Measurements from ENCODE around the gene GSTO1. TPM values are rescaled to one million over a fixed set of nuclear protein-coding genes. Genes with fewer than 3 reads are reported as not detected.

Gene GSTO1
- 83.7 TPM for total RNA-seq
- 263 TPM for polyA plus RNA-seq (ENCODE audit: insufficient read depth, low read depth, low replicate concordance)
- long read RNA-seq, donor 1, transcript GSTO1-204 (5 exons, 829 nt) = minor isoform, 7 of 39 reads
- long read RNA-seq, donor 1, transcript GSTO1-202 (6 exons, 972 nt) = major isoform, 31 of 39 reads
- long read RNA-seq, donor 1, partial matches to known transcripts = 0 of 39 reads
- long read RNA-seq, donor 1, other reads (novel, unspliced or antisense) = 0 of 39 reads
- long read RNA-seq, donor 2, transcript GSTO1-202 (6 exons, 972 nt) = major isoform, 65 of 75 reads
- long read RNA-seq, donor 2, transcript GSTO1-204 (5 exons, 829 nt) = minor isoform, 9 of 75 reads
- long read RNA-seq, donor 2, partial matches to known transcripts = 0 of 75 reads
- long read RNA-seq, donor 2, other reads (novel, unspliced or antisense) = 0 of 75 reads
- long read RNA-seq, donor 3, transcript GSTO1-202 (6 exons, 972 nt) = major isoform, 63 of 83 reads
- long read RNA-seq, donor 3, transcript GSTO1-204 (5 exons, 829 nt) = minor isoform, 15 of 83 reads
- long read RNA-seq, donor 3, partial matches to known transcripts = 0 of 83 reads
- long read RNA-seq, donor 3, other reads (novel, unspliced or antisense) = 5 of 83 reads
- long read RNA-seq, donor 4, transcript GSTO1-202 (6 exons, 972 nt) = major isoform, 36 of 43 reads
- long read RNA-seq, donor 4, transcript GSTO1-204 (5 exons, 829 nt) = minor isoform, 7 of 43 reads
- long read RNA-seq, donor 4, partial matches to known transcripts = 0 of 43 reads
- long read RNA-seq, donor 4, other reads (novel, unspliced or antisense) = 0 of 43 reads
- long read RNA-seq, donor 5, transcript GSTO1-202 (6 exons, 972 nt) = major isoform, 5 of 5 reads
- long read RNA-seq, donor 5, partial matches to known transcripts = 0 of 5 reads
- long read RNA-seq, donor 5, other reads (novel, unspliced or antisense) = 0 of 5 reads
- long read RNA-seq, donor 6, transcript GSTO1-202 (6 exons, 972 nt) = major isoform, 104 of 178 reads
- long read RNA-seq, donor 6, transcript GSTO1-204 (5 exons, 829 nt) = minor isoform, 41 of 178 reads
- long read RNA-seq, donor 6, partial matches to known transcripts = 15 of 178 reads
- long read RNA-seq, donor 6, other reads (novel, unspliced or antisense) = 17 of 178 reads
- long read RNA-seq, donor 7, transcript GSTO1-202 (6 exons, 972 nt) = major isoform, 22 of 30 reads
- long read RNA-seq, donor 7, partial matches to known transcripts = 2 of 30 reads
- long read RNA-seq, donor 7, other reads (novel, unspliced or antisense) = 2 of 30 reads
- long read RNA-seq, donor 8, transcript GSTO1-204 (5 exons, 829 nt) = minor isoform, 9 of 45 reads
- long read RNA-seq, donor 8, transcript GSTO1-202 (6 exons, 972 nt) = major isoform, 36 of 45 reads
- long read RNA-seq, donor 8, partial matches to known transcripts = 0 of 45 reads
- long read RNA-seq, donor 8, other reads (novel, unspliced or antisense) = 0 of 45 reads
- long read RNA-seq, donor 9, transcript GSTO1-204 (5 exons, 829 nt) = minor isoform, 5 of 34 reads
- long read RNA-seq, donor 9, transcript GSTO1-202 (6 exons, 972 nt) = major isoform, 29 of 34 reads
- long read RNA-seq, donor 9, partial matches to known transcripts = 0 of 34 reads
- long read RNA-seq, donor 9, other reads (novel, unspliced or antisense) = 0 of 34 reads
- long read RNA-seq, donor 10, transcript GSTO1-204 (5 exons, 829 nt) = minor isoform, 13 of 63 reads
- long read RNA-seq, donor 10, transcript GSTO1-202 (6 exons, 972 nt) = major isoform, 39 of 63 reads
- long read RNA-seq, donor 10, partial matches to known transcripts = 11 of 63 reads
- long read RNA-seq, donor 10, other reads (novel, unspliced or antisense) = 0 of 63 reads

GRCh38 chr10:104254493-104255310 lies at the start of gene GSTO1:
Gene GSTO1 (plus strand): TSS chr10:104254892. CDS start chr10:104254929, 37 bp downstream.
- peaks cover 4 to 23% (median 7%) of the 10 kb centered on the region in 3 donors for H3K36me3 ChIP-seq (ENCODE audit: control insufficient read depth in 2 of 3, insufficient read depth in 3 of 3, low read length in 3 of 3)
- DNase-seq = peak; percentile 67 to 94 (median 81)
- TF ChIP-seq CTCF (IDR thresholded peaks at IDR 0.05; ENCODE audit: borderline replicate concordance, extremely low read depth, insufficient read depth) = peak; percentile 1
- H3K27ac ChIP-seq (ENCODE audit: low read depth in 2 of 2, low read length in 2 of 2) = peak within 1 kb of the TSS; percentile 91 to 97
- no peak for FAIRE-seq
- no peaks in the 10 kb centered on the region for H3K9me3 ChIP-seq (ENCODE audit: control insufficient read depth in 2 of 3, insufficient read depth in 1 of 3, low read length in 3 of 3)
- no peaks in the 10 kb centered on the region for H3K27me3 ChIP-seq (ENCODE audit: control insufficient read depth, insufficient read depth, low read length)
- peaks cover 0 to 23% (median 17%) of the 10 kb centered on the region in 3 donors for H3K4me1 ChIP-seq (ENCODE audit: control insufficient read depth in 2 of 3, insufficient read depth in 2 of 3, low read depth in 1 of 3, low read length in 3 of 3)
- peak within 1 kb of the TSS; percentile 67 to 84 (median 82) for H3K4me3 ChIP-seq (ENCODE audit: low read length in 3 of 3)
- intact Hi-C loops (cut with DNase I) = no loop called here
- H3K9ac ChIP-seq (ENCODE audit: low read length in 3 of 3) = peak within 1 kb of the TSS; percentile 57 to 90 (median 82)

- intact Hi-C loops (cut with DNase I) = loop anchor here (10.0 kb wide), 1 partner anchor 324 kb away; no protein-coding TSS in a partner anchor
- no peak for FAIRE-seq
- TF ChIP-seq CTCF (IDR thresholded peaks at IDR 0.05; ENCODE audit: borderline replicate concordance, extremely low read depth, insufficient read depth) = no peak
Observed at GRCh38 chr10:104208730-104209129, 46.0 kb upstream of the GSTO1 start.

More at GRCh38 chr10:104208730-104209129, 46.0 kb upstream of the GSTO1 start:
- no peak for DNase-seq
- Histone ChIP-seq H3K36me3 (ENCODE audit: control insufficient read depth in 2 of 3, insufficient read depth in 3 of 3, low read length in 3 of 3) (peaks cover 0 to 7% (median 0%) of the 10 kb centered on the region in 3 donors), H3K9me3 (ENCODE audit: control insufficient read depth in 2 of 3, insufficient read depth in 1 of 3, low read length in 3 of 3) (no peaks in the 10 kb centered on the region), H3K4me3 (ENCODE audit: low read length in 3 of 3) (no peak overlapping the region), H3K27me3 (ENCODE audit: control insufficient read depth, insufficient read depth, low read length) (no peaks in the 10 kb centered on the region), H3K4me1 (ENCODE audit: control insufficient read depth in 2 of 3, insufficient read depth in 2 of 3, low read depth in 1 of 3, low read length in 3 of 3) (no peaks in the 10 kb centered on the region), H3K9ac (ENCODE audit: low read length in 3 of 3) (no peak overlapping the region), H3K27ac (ENCODE audit: low read depth in 2 of 2, low read length in 2 of 2) (no peak overlapping the region)
